Mucosa of gallbladder (tissue), 1 donor: Measurements from ENCODE around the gene REEP6. TPM values are rescaled to one million over a fixed set of nuclear protein-coding genes. Genes with fewer than 3 reads are reported as not detected.
"Not testable (repeated sequence)": the region's sequence is repeated elsewhere in the genome, so short reads cannot be mapped to it uniquely, and the experiment has no call there.

Source experiments
- DNase-seq: peaks from one replicate; pipeline ENCODE4 v3.0.0-alpha.2; 2020; ENCODE audit warnings: low spot score
- total RNA-seq: library from RNA; stranded (reverse); gene quantifications from one replicate; pipeline ENCODE4 v1.2.1, GENCODE V29; 2021
- donor health status: DM: no; HTN: no; CAD: no.

Gene REEP6
- total RNA-seq, 1 donor from 2014 or later: 80.5 TPM

- no peak for DNase-seq
Observed at GRCh38 chr19:1489463-1490310, 1.3 kb upstream of the REEP6 start.

- DNase-seq: peak; percentile 99
Observed at GRCh38 chr19:1490311-1491113, 469 bp upstream of the REEP6 start, which contains the start of gene PCSK4. PCSK4 (minus strand) TSS chr19:1490350; CDS start chr19:1490346, 4 bp downstream.

GRCh38 chr19:1491849-1492170, 829 bp downstream of the REEP6 start:
- DNase-seq: no peak

GRCh38 chr19:1492474-1493006, 1.6 kb downstream of the REEP6 start:
- no peak for DNase-seq

GRCh38 chr19:1494115-1494815, 3.3 kb downstream of the REEP6 start:
- no peak for DNase-seq

GRCh38 chr19:1495051-1495798, 4.2 kb downstream of the REEP6 start:
- DNase-seq: no peak

GRCh38 chr19:1495799-1496713, 5.1 kb downstream of the REEP6 start:
- no peak for DNase-seq

- DNase-seq: no peak
Observed at GRCh38 chr19:1496714-1497577, 6.0 kb downstream of the REEP6 start.

- no peak for DNase-seq
Observed at GRCh38 chr19:1497578-1498235, 6.7 kb downstream of the REEP6 start.

- not testable (repeated sequence) for DNase-seq
Observed at GRCh38 chr19:1499231-1499630, 8.2 kb downstream of the REEP6 start.

GRCh38 chr19:1501200-1501595, 10.2 kb downstream of the REEP6 start:
- DNase-seq: peak; percentile 85

- DNase-seq: no peak
Observed at GRCh38 chr19:1502433-1503088, 11.6 kb downstream of the REEP6 start.

GRCh38 chr19:1503089-1503924, 12.3 kb downstream of the REEP6 start:
- no peak for DNase-seq

GRCh38 chr19:1503925-1504773, 13.2 kb downstream of the REEP6 start:
- DNase-seq: no peak

GRCh38 chr19:1505012-1505411, 14.0 kb downstream of the REEP6 start:
- no peak for DNase-seq
